GM20000 (cell line): ENCODE data around the gene ABTB1.
A peak's percentile ranks its signal among the peaks of the same experiment; 100 is the strongest.

Experiments
- DNase-seq: peaks from one replicate; pipeline ENCODE4 v3.0.0; 2012; ENCODE audit warnings: low spot score
- CTCF ChIP-seq: IDR thresholded peaks from 2 replicates; pipeline ENCODE4 v1.5.1; 2012; ENCODE audit warnings: mild to moderate bottlenecking, control low read depth; ENCODE audit errors: extremely low read depth, missing control alignments

The ABTB1 gene

GRCh38 chr3:127672429-127673190, at the start of gene ABTB1:
Gene ABTB1, plus strand, starts transcription at chr3:127672952. Its CDS starts 74 bp downstream, at chr3:127673026.
- DNase-seq, result peak; percentile 99
- no peak for TF ChIP-seq CTCF

- TF ChIP-seq CTCF, result no peak
- no peak for DNase-seq
Measured at GRCh38 chr3:127624063-127624462, 48.7 kb upstream of the ABTB1 start.

GRCh38 chr3:127625821-127626220, 46.9 kb upstream of the ABTB1 start:
- TF ChIP-seq CTCF, result no peak
- no peak for DNase-seq

GRCh38 chr3:127628426-127628787, 44.3 kb upstream of the ABTB1 start:
- no peak for DNase-seq
- TF ChIP-seq CTCF, result no peak

GRCh38 chr3:127628788-127629466, 43.8 kb upstream of the ABTB1 start, which contains the start of gene PODXL2:
Gene PODXL2, plus strand, starts transcription at chr3:127629185. Its CDS starts 35 bp downstream, at chr3:127629220.
- no peak for TF ChIP-seq CTCF
- DNase-seq, result peak; percentile 91

GRCh38 chr3:127629467-127630403, 43.0 kb upstream of the ABTB1 start:
- peak; percentile 42 for DNase-seq
- TF ChIP-seq CTCF, result no peak
